ENCODE results near the gene SDCCAG8.

- TF ChIP-seq EP300 (IDR thresholded peaks at IDR 0.05) (no peak), CTCF (IDR thresholded peaks at IDR 0.05) (no peak), JUN (IDR thresholded peaks at IDR 0.05) (no peak), RFX5 (IDR thresholded peaks at IDR 0.05) (no peak), MAX (IDR thresholded peaks at IDR 0.05) (no peak), BHLHE40 (IDR thresholded peaks at IDR 0.05; ENCODE audit: low read depth, low read length) (no peak), POLR2A (IDR thresholded peaks at IDR 0.05; ENCODE audit: low read length) (no peak), USF2 (IDR thresholded peaks at IDR 0.05) (no peak), FOSL2 (IDR thresholded peaks at IDR 0.05) (no peak), FOSL2 (CRISPR knock-in tag; IDR thresholded peaks at IDR 0.05) (no peak), JUNB (IDR thresholded peaks at IDR 0.05) (no peak)
Observed at GRCh38 chr1:243260221-243260880, 4.5 kb downstream of the SDCCAG8 start.

Measured in A549 (cell line).